SK-N-SH (cell line): Measurements from ENCODE around the gene C1QTNF9B. TPM values are rescaled to one million over a fixed set of nuclear protein-coding genes. Genes with fewer than 3 reads are reported as not detected.

ENCODE experiments used
- CTCF ChIA-PET: fragments of 300-600, 350-600 bp; formaldehyde crosslinking; extraction: SDS; loops from one replicate; lab custom pipeline; 2021; lab: Yijun Ruan, JAX
- POLR2A ChIA-PET: fragments of 350-600 bp; sonication (Branson Sonifier 250); formaldehyde crosslinking; extraction: SDS; loops from one replicate; lab custom pipeline; 2020; ENCODE audit warnings: antibody characterized with exemption, inconsistent platforms; lab: Yijun Ruan, JAX
- DNase-seq: peaks from one replicate; pipeline ENCODE4 v3.0.0; 2012
- H2AFZ ChIP-seq: fragments of 200-600 bp; sonication (generic); 2 replicates; pipeline ENCODE4 v1.8.1; 2016; ENCODE audit warnings: antibody characterized with exemption, mild to moderate bottlenecking, low read depth
- H3F3A ChIP-seq: fragments of 200-600 bp; sonication (generic); replicated peaks from 2 replicates; pipeline ENCODE3; 2016; ENCODE audit warnings: antibody characterized with exemption, mild to moderate bottlenecking; ENCODE audit not compliant: insufficient read depth
- H3K27ac ChIP-seq, 2 experiments: fragments of 200-500 bp in 1 of 2; fragments of 200-600 bp in 1 of 2; sonication (Bioruptor generic) in 1 of 2; sonication (generic), shearing (Covaris generic) in 1 of 2; 2 replicates each; pipeline versions ENCODE4 v1.5.1 to v1.6.1; 2014 to 2016; ENCODE audit warnings: low read depth in 2 of 2, inconsistent platforms in 1 of 2, low read length in 1 of 2, mild to moderate bottlenecking in 1 of 2, mixed read lengths in 1 of 2
- H3K27me3 ChIP-seq: fragments of 200-600 bp; sonication (generic), shearing (Covaris generic); 2 replicates; pipeline ENCODE4 v1.6.1; 2016; ENCODE audit warnings: mixed run types; ENCODE audit not compliant: insufficient read depth
- H3K36me3 ChIP-seq, 2 experiments: fragments of 200-500 bp in 1 of 2; fragments of 200-600 bp in 1 of 2; sonication (Bioruptor generic) in 1 of 2; sonication (generic) in 1 of 2; replicated peaks in 1 of 2; 2 replicates each; pipeline versions ENCODE3 to v1.5.1; 2014 to 2016; ENCODE audit warnings: low read length in 1 of 2, mild to moderate bottlenecking in 1 of 2; ENCODE audit not compliant: insufficient read depth in 2 of 2, control insufficient read depth in 1 of 2
- H3K4me1 ChIP-seq, 2 experiments: fragments of 200-500 bp in 1 of 2; fragments of 200-600 bp in 1 of 2; sonication (Bioruptor generic) in 1 of 2; sonication (generic), shearing (Covaris generic) in 1 of 2; 2 replicates each; pipeline versions ENCODE4 v1.5.1 to v1.6.1; 2014 to 2016; ENCODE audit warnings: low read depth in 1 of 2, low read length in 1 of 2, mixed run types in 1 of 2; ENCODE audit not compliant: insufficient read depth in 2 of 2, control insufficient read depth in 1 of 2
- H3K4me2 ChIP-seq: fragments of 200-600 bp; sonication (generic), shearing (Covaris generic); 2 replicates; pipeline ENCODE4 v1.6.1; 2017; ENCODE audit warnings: mixed run types
- H3K4me3 ChIP-seq, 2 experiments: fragments of 200-500 bp in 1 of 2; fragments of 200-600 bp in 1 of 2; sonication (Bioruptor generic) in 1 of 2; sonication (generic), shearing (Covaris generic) in 1 of 2; 2 replicates each; pipeline versions ENCODE4 v1.5.1 to v1.8.1; 2014 to 2016; ENCODE audit warnings: low read depth in 2 of 2, inconsistent platforms in 1 of 2, low read length in 1 of 2, mild to moderate bottlenecking in 1 of 2, mixed read lengths in 1 of 2, moderate library complexity in 1 of 2
- H3K79me2 ChIP-seq: fragments of 200-600 bp; sonication (generic); 2 replicates; pipeline ENCODE4 v1.8.1; 2017; ENCODE audit warnings: mild to moderate bottlenecking; ENCODE audit not compliant: insufficient read depth
- H3K9ac ChIP-seq: fragments of 200-600 bp; sonication (generic); 2 replicates; pipeline ENCODE4 v1.6.1; 2017; ENCODE audit warnings: mixed run types
- H3K9me2 ChIP-seq: fragments of 200-600 bp; sonication (generic); 2 replicates; pipeline ENCODE4 v1.6.1; 2017; ENCODE audit warnings: mixed run types
- H3K9me3 ChIP-seq: fragments of 200-600 bp; sonication (generic); 2 replicates; pipeline ENCODE4 v1.6.1; 2017; ENCODE audit warnings: mixed run types, mild to moderate bottlenecking, moderate library complexity
- H4K20me1 ChIP-seq: fragments of 200-600 bp; sonication (generic); 2 replicates; pipeline ENCODE4 v1.6.1; 2017; ENCODE audit warnings: mild to moderate bottlenecking, mixed run types; ENCODE audit not compliant: insufficient read depth
- CHD2 ChIP-seq: fragments of 150-350 bp; IDR thresholded peaks from 2 replicates; pipeline ENCODE4 v1.6.1; 2018; ENCODE audit warnings: low read length; ENCODE audit not compliant: partially characterized antibody
- FOXM1 ChIP-seq: IDR thresholded peaks from 2 replicates; pipeline ENCODE4 v1.4.0; 2012; ENCODE audit warnings: low read depth, mild to moderate bottlenecking
- IRF3 ChIP-seq: fragments of 150-350 bp; IDR thresholded peaks from 2 replicates; pipeline ENCODE4 v1.6.1; 2016; ENCODE audit warnings: mild to moderate bottlenecking, low read depth, low read length
- MAX ChIP-seq: IDR thresholded peaks from 2 replicates; pipeline ENCODE4 v1.4.0; 2012; ENCODE audit warnings: low read depth
- MXI1 ChIP-seq: IDR thresholded peaks from 2 replicates; pipeline ENCODE4 v1.6.1; 2012; ENCODE audit warnings: mild to moderate bottlenecking, low read depth, low read length, improper control_type of control experiment
- NRF1 ChIP-seq: IDR thresholded peaks from 2 replicates; pipeline ENCODE4 v1.6.1; 2012; ENCODE audit warnings: low read depth, mild to moderate bottlenecking, low read length
- PBX3 ChIP-seq: IDR thresholded peaks from 2 replicates; pipeline ENCODE4; 2012
- RCOR1 ChIP-seq: fragments of 150-350 bp; IDR thresholded peaks from 2 replicates; pipeline ENCODE4 v1.6.1; 2017; ENCODE audit warnings: antibody characterized with exemption, low read length
- REST ChIP-seq: IDR thresholded peaks from 2 replicates; pipeline ENCODE4 v1.6.1; 2012; ENCODE audit warnings: mild to moderate bottlenecking, low read depth, low read length, moderate library complexity
- RFX5 ChIP-seq: IDR thresholded peaks from 2 replicates; pipeline ENCODE4 v1.6.1; 2012; ENCODE audit warnings: mild to moderate bottlenecking, improper control_type of control experiment, low read length
- TAF1 ChIP-seq: IDR thresholded peaks from 2 replicates; pipeline ENCODE4 v1.6.1; 2012; ENCODE audit warnings: low read depth, mild to moderate bottlenecking, low read length, moderate library complexity, borderline replicate concordance
- TEAD4 ChIP-seq: IDR thresholded peaks from 2 replicates; pipeline ENCODE4 v1.4.0; 2012; ENCODE audit warnings: mild to moderate bottlenecking, borderline replicate concordance; ENCODE audit not compliant: insufficient read depth
- USF1 ChIP-seq: IDR thresholded peaks from 2 replicates; pipeline ENCODE4 v1.4.0; 2012; ENCODE audit warnings: low read depth, borderline replicate concordance
- YY1 ChIP-seq: IDR thresholded peaks from 2 replicates; pipeline ENCODE4 v1.4.0; 2012; ENCODE audit warnings: low read depth, mild to moderate bottlenecking
- ZBTB33 ChIP-seq: IDR thresholded peaks from 2 replicates; pipeline ENCODE4 v1.4.0; 2012; ENCODE audit warnings: low read depth, borderline replicate concordance
- WGBS: methylation state at CpG from one replicate; pipeline ENCODE4 v1.1.6; 2017; ENCODE audit warnings: low lambda C conversion rate; 5-methylcytosine and 5-hydroxymethylcytosine counted together
- polyA plus RNA-seq, 3 experiments: library from polyadenylated mRNA; depleted of rRNA; stranded (reverse); fragments of >200 nt; gene quantifications; 2 replicates each; pipeline ENCODE4 v1.2.3, GENCODE V29; 2012

C1QTNF9B gene
- polyA plus RNA-seq, 1 of the 3 experiments (the other 2 are of a cell fraction) = not detected

GRCh38 chr13:23946067-23946466, 48.8 kb upstream of the C1QTNF9B start:
- Histone ChIP-seq H3K9me2 (no peaks in the 10 kb centered on the region), H3K4me2 (no peak overlapping the region), H3K27ac (no peak overlapping the region), H3K4me3 (no peak overlapping the region), H3K9me3 (no peaks in the 10 kb centered on the region; the same call in 1 of the 2 replicates), H3K4me1 (no peaks in the 10 kb centered on the region; a peak in 1 of 4 replicates), H3K79me2 (no peaks in the 10 kb centered on the region), H3K27me3 (no peaks in the 10 kb centered on the region), H4K20me1 (no peaks in the 10 kb centered on the region), H3F3A (no peaks in the 10 kb centered on the region), H3K9ac (no peak overlapping the region), H3K36me3 (no peaks in the 10 kb centered on the region), H2AFZ (no peak overlapping the region)
- 89% methylated on average over 17 of the region's 19 CpGs for WGBS
- TF ChIP-seq TAF1 (no peak), ZBTB33 (no peak), NRF1 (no peak), MAX (no peak), RCOR1 (no peak), RFX5 (no peak), MXI1 (no peak), USF1 (no peak), PBX3 (no peak), YY1 (no peak), IRF3 (no peak), CHD2 (no peak), FOXM1 (no peak), REST (no peak), TEAD4 (no peak)
- ChIA-PET CTCF (interaction anchor here (0.6 to 1.2 kb wide), 3 partner anchors 14 to 747 kb away, joined by 3 read pairs; no protein-coding TSS in a partner anchor), POLR2A (no interaction called here)
- no peak for DNase-seq
